Measurements from ENCODE around the gene TSPO2. TPM values are rescaled to one million over a fixed set of nuclear protein-coding genes. Genes with fewer than 3 reads are reported as not detected.
"Not testable (repeated sequence)": the region's sequence is repeated elsewhere in the genome, so short reads cannot be mapped to it uniquely, and the experiment has no call there.

TSPO2 gene
- total RNA-seq, 1 experiment from 2014 or later, result not detected

DNA sequence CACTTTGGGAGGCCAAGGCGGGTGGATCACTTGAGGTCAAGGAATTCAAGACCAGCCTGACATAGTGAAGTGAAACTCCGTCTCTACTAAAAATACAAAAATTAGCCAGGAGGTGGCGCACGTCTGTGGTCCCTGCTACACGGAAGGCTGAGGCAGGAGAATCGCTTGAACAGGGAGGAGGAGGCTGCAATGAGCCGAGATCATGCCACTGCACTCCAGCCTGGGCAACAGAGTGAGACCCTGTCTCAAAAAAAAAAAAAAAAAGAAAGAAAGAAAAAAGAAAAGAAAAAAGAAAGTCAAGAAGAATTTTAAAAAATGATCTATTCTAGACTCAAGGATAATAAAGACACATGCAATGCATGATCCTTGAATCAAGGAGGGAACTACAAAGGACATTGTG is 36.0 kb upstream of the TSPO2 start:
- H3K9me3 ChIP-seq (ENCODE audit: low read length); POLR2A ChIA-PET (ENCODE audit: unreplicated experiment); H3K27me3 ChIP-seq (ENCODE audit: low read length); H3F3A ChIP-seq (ENCODE audit: low read length, unreplicated experiment); H3K4me1 ChIP-seq (ENCODE audit: insufficient read depth, low read length); H2AFZ ChIP-seq (ENCODE audit: low read length); H3K4me3 ChIP-seq (ENCODE audit: low read length); H3K36me3 ChIP-seq (ENCODE audit: low read depth, low read length); H3K79me2 ChIP-seq (ENCODE audit: low read length); BruUV-seq (replicated peaks); CTCF ChIA-PET; H3K27ac ChIP-seq (ENCODE audit: low read length); H3K4me2 ChIP-seq (ENCODE audit: low read length); H3K9ac ChIP-seq (ENCODE audit: low read length); H3K9me2 ChIP-seq (replicated peaks; ENCODE audit: low read length); H4K20me1 ChIP-seq (ENCODE audit: low read length): not testable (repeated sequence)
- intact Hi-C loops (cut with micrococcal nuclease), result loop anchor here (1.0 kb wide), 4 partner anchors 22 to 111 kb away; no protein-coding TSS in a partner anchor
- DNase-seq, result peak; percentile 80
- peak; percentile 89 for ATAC-seq
- TF ChIP-seq, protein P1, sequence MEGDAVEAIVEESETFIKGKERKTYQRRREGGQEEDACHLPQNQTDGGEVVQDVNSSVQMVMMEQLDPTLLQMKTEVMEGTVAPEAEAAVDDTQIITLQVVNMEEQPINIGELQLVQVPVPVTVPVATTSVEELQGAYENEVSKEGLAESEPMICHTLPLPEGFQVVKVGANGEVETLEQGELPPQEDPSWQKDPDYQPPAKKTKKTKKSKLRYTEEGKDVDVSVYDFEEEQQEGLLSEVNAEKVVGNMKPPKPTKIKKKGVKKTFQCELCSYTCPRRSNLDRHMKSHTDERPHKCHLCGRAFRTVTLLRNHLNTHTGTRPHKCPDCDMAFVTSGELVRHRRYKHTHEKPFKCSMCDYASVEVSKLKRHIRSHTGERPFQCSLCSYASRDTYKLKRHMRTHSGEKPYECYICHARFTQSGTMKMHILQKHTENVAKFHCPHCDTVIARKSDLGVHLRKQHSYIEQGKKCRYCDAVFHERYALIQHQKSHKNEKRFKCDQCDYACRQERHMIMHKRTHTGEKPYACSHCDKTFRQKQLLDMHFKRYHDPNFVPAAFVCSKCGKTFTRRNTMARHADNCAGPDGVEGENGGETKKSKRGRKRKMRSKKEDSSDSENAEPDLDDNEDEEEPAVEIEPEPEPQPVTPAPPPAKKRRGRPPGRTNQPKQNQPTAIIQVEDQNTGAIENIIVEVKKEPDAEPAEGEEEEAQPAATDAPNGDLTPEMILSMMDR (conservative IDR thresholded peaks at IDR 0.05; ENCODE audit: low read depth, low read length), result peak; percentile 69

DNA sequence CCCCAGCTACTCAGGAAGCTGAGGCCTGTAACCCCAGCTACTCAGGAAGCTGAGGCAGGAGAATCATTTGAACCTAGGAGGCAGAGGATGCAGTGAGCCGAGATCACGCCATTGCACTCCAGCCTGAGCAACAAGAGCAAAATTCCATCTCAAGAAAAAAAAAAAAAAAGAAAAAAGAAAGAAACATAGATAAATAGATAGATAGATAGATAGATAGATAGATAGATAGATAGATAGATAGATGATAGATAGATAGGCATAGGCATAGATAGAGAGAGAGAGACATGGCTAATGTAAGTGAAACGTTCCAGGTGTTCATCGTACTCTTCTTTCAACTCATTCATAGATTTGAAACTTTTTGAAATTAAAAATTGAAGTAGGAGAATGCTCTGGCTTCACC is 35.3 kb upstream of the TSPO2 start:
- H4K20me1 ChIP-seq (ENCODE audit: low read length); H3K36me3 ChIP-seq (ENCODE audit: low read depth, low read length); H3K27me3 ChIP-seq (ENCODE audit: low read length); CTCF ChIA-PET; ATAC-seq; H2AFZ ChIP-seq (ENCODE audit: low read length); H3K9ac ChIP-seq (ENCODE audit: low read length); H3K9me3 ChIP-seq (ENCODE audit: low read length); H3K27ac ChIP-seq (ENCODE audit: low read length); POLR2A ChIA-PET (ENCODE audit: unreplicated experiment); H3F3A ChIP-seq (ENCODE audit: low read length, unreplicated experiment); H3K4me1 ChIP-seq (ENCODE audit: insufficient read depth, low read length); H3K79me2 ChIP-seq (ENCODE audit: low read length); H3K9me2 ChIP-seq (replicated peaks; ENCODE audit: low read length); H3K4me3 ChIP-seq (ENCODE audit: low read length); DNase-seq; H3K4me2 ChIP-seq (ENCODE audit: low read length); BruUV-seq (replicated peaks): not testable (repeated sequence)
- intact Hi-C loops (cut with micrococcal nuclease), result loop anchor here (1.0 kb wide), 4 partner anchors 21 to 112 kb away; no protein-coding TSS in a partner anchor

DNA sequence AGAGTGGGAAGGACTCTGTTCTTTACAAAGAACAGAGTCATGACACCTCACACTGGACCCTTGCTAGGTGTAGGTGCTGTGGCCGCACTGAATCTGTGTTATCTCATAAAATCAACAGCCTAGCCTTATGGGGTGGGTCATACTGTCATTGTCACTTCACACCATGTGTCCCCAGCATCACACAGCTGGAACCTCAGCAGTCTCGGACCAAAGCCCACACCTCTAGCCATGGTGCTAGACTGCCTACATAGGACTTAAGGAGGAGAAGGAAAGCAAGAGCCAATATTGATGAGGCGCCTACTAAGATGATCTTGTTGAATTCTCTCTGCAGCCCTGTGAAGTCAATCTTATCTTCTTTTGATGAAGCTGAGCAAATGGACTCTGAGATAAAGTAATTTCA is 34.3 kb upstream of the TSPO2 start:
- no peaks in the 10 kb centered on the region for H3K9me2 ChIP-seq (replicated peaks; ENCODE audit: low read length)
- no peaks in the 10 kb centered on the region for H4K20me1 ChIP-seq (ENCODE audit: low read length)
- H3K4me3 ChIP-seq (ENCODE audit: low read length), result no peak overlapping the region
- no peak overlapping the region for H3K9ac ChIP-seq (ENCODE audit: low read length)
- no peaks in the 10 kb centered on the region for H3K79me2 ChIP-seq (ENCODE audit: low read length)
- H3K27ac ChIP-seq (ENCODE audit: low read length), result no peak overlapping the region
- no peaks in the 10 kb centered on the region for H3K9me3 ChIP-seq (ENCODE audit: low read length)
- H3K4me2 ChIP-seq (ENCODE audit: low read length), result no peak overlapping the region
- ChIA-PET POLR2A (ENCODE audit: unreplicated experiment) (interaction anchor here (0.6 kb wide), 2 partner anchors 46 to 673 kb away, joined by 3 to 7 read pairs; no protein-coding TSS in a partner anchor), CTCF (no interaction called here)
- no peaks in the 10 kb centered on the region for H3F3A ChIP-seq (ENCODE audit: low read length, unreplicated experiment)
- intact Hi-C loops (cut with micrococcal nuclease), result no loop called here
- no TSS peak for BruUV-seq (replicated peaks)
- no peaks in the 10 kb centered on the region for H3K4me1 ChIP-seq (ENCODE audit: insufficient read depth, low read length)
- no peaks in the 10 kb centered on the region for H3K36me3 ChIP-seq (ENCODE audit: low read depth, low read length)
- DNase-seq (no peak), ATAC-seq (no peak)
- TF ChIP-seq EZH2phosphoT487 (IDR thresholded peaks at IDR 0.05; ENCODE audit: borderline replicate concordance, low read length), result no peak
- no peak for TF ChIP-seq EZH2 (IDR thresholded peaks at IDR 0.05; ENCODE audit: low read length, unreplicated experiment)
- TF ChIP-seq, protein P1 (conservative IDR thresholded peaks at IDR 0.05; ENCODE audit: low read depth, low read length), result no peak
- H2AFZ ChIP-seq (ENCODE audit: low read length), result no peak overlapping the region
- no peaks in the 10 kb centered on the region for H3K27me3 ChIP-seq (ENCODE audit: low read length)

Measured in PC-3 (cell line).